Measurements from ENCODE around the gene SLC36A2.

- no peak for TF ChIP-seq TAF1 (IDR thresholded peaks at IDR 0.05; ENCODE audit: low read depth, low read length)
- TF ChIP-seq POLR2AphosphoS5 (IDR thresholded peaks at IDR 0.05; ENCODE audit: low read depth, low read length), result no peak
- no peak for TF ChIP-seq POLR2A (IDR thresholded peaks at IDR 0.05; ENCODE audit: low read depth, low read length)
- TF ChIP-seq SPI1 (IDR thresholded peaks at IDR 0.05; ENCODE audit: low read depth, low read length), result no peak
These were observed 1.4 kb downstream of the SLC36A2 start for GRCh38 chr5:151345808-151346478.
